Stimulated activated memory B cell treated with anti-CD40 and anti-IgM and Interleukin-4, amounts not matched to agents 10 μg/mL and 1 μg/mL and 100 μg/mL, for 72 hours (primary cell): ENCODE measurements around the gene SATB2.

Experiments used
- ATAC-seq: fragments of 150-1000 bp; cut with Tn5 transposase; 2 replicates; pipeline ENCODE4 v1.10.0; 2021
- H3K27ac Mint-ChIP-seq: one replicate; pipeline ENCODE4 v1.8.0; 2022; ENCODE audit warnings: mild to moderate bottlenecking, mixed read lengths
- H3K27me3 Mint-ChIP-seq: one replicate; pipeline ENCODE4 v1.8.0; 2022; ENCODE audit warnings: mixed read lengths
- H3K36me3 Mint-ChIP-seq: one replicate; pipeline ENCODE4 v1.8.0; 2022; ENCODE audit warnings: mixed read lengths
- H3K4me1 Mint-ChIP-seq: one replicate; pipeline ENCODE4 v1.8.0; 2022; ENCODE audit warnings: mixed read lengths
- H3K4me3 Mint-ChIP-seq: one replicate; pipeline ENCODE4 v1.8.0; 2022; ENCODE audit warnings: mild to moderate bottlenecking, moderate library complexity, mixed read lengths
- H3K9me3 Mint-ChIP-seq: one replicate; pipeline ENCODE4 v1.8.0; 2022; ENCODE audit warnings: mixed read lengths

SATB2 gene

DNA sequence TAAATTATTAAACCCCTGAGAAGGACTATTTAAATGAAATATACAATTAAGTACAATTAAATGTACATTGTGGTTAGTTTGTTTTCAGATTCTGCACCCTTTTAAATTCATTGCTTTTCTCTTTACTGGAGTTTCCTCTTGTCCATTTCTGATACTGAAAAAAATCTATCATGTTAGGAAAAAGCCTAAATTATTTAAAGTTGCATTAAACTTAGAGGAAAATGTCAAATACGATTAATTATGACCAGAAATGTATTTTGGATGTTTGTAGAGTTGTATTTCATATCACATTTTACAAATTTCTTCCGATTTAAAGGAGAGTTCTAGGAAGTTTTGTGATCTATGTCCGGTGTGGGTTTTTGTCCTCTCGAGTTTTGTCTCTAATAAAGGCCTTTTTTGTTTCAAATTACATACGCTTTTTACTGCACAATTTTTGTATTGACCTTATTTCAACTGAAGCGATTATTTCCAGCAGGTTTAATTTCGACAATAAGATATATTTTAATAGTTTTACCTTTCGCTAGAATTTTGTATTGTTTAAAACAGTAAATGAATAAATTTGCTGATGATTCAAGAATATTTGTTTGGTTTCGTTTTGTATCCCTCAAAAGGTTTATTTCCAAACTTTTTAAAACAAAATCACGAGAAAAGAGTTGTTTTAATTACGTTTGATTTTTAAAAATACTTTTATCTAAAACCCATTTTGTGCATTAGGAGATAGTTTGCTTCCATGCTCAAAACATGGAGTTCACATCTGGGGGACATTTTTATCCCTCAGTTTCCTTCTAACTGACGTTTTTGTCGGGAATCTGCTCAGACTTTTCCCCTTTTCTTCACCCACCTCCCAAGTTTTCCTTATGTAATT lies 3.3 kb upstream of the SATB2 start:
- Mint-ChIP-seq H3K9me3 (peaks cover 3% of the 10 kb centered on the region), H3K36me3 (peaks cover 5% of the 10 kb centered on the region), H3K4me3 (no peak overlapping the region), H3K27ac (no peak overlapping the region), H3K27me3 (peaks cover 78% of the 10 kb centered on the region), H3K4me1 (peaks cover 17% of the 10 kb centered on the region)
- ATAC-seq, result no peak

DNA sequence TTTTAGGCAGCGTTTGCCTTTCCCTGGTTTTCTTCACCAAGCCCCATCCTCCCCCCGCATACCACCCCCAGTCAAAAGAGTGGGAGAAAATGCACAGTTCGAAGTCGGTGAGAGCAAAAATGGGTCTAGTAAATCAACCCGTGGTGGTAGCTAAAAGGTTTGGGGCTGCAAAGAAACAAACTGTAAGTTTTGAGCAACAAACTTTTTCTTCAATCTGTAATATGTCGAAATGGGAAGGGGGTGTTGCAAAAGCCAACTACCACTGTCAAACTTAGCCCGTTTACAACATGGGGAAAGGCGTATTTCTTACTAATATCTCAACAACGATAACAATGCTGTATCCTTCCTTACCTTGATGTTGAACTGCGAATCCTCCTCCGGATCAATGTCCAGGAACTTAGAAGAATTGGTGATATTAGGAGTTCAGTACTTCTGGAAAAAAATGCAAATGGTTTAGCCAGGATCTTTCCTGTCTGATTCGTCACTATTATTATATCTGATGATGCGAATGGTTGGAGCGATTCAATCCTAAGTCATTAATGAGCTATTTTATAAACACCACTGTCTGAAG lies 2.4 kb upstream of the SATB2 start:
- ATAC-seq, result no peak
- peak overlapping the region; percentile 83 for H3K4me3 Mint-ChIP-seq
- H3K9me3 Mint-ChIP-seq, result peaks cover 3% of the 10 kb centered on the region
- H3K27me3 Mint-ChIP-seq, result peaks cover 78% of the 10 kb centered on the region
- H3K36me3 Mint-ChIP-seq, result peaks cover 4% of the 10 kb centered on the region
- peaks cover 22% of the 10 kb centered on the region for H3K4me1 Mint-ChIP-seq
- peak overlapping the region; percentile 72 for H3K27ac Mint-ChIP-seq

DNA sequence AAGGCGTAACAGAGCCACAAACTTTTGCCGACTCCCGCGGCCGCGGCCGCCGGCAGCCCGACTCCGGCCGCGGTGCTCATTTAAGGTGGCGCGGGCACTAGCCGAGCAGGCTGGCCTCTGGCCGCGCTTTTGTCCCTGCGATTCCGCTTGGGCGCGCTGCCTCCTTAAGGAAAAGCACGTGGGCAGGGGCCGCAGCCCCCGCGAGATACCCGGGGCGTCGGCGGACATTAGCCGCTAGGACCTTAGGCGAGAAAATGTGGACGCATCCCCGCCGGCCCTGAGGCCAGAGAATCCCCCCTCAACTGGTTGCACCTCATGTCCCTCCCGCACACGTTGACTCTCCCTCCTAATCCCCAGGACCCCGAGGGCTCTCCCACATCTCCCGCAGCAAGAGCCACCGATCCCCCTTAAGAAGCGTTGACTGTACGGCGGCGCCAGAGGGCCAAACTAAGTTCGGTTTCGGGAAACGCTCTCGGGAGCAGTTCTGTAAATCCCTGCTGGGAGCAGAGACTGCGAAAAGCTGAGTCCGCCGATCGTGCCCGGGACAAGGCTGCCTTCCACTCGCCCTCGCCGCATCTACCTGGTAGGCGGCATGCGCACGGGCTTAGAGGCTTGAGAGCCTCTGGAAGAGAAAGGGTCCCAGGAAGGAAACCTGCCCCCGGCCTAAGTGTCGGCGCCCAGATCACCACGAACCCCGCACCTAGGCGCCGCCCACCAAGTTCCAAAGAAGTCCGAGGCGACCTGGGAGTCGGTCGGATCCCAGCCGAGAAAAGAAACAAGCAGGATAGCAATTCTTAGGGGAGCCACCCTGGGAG lies 1.8 kb upstream of the SATB2 start:
- peak; percentile 70 for ATAC-seq
- H3K4me3 Mint-ChIP-seq, result peak overlapping the region; percentile 83
- H3K36me3 Mint-ChIP-seq, result no peaks in the 10 kb centered on the region
- peak overlapping the region; percentile 72 for H3K27ac Mint-ChIP-seq
- peaks cover 23% of the 10 kb centered on the region for H3K4me1 Mint-ChIP-seq
- H3K9me3 Mint-ChIP-seq, result no peaks in the 10 kb centered on the region
- peaks cover 75% of the 10 kb centered on the region for H3K27me3 Mint-ChIP-seq

- Mint-ChIP-seq H3K4me1 (peaks cover 23% of the 10 kb centered on the region), H3K36me3 (no peaks in the 10 kb centered on the region), H3K4me3 (peak overlapping the region; percentile 83), H3K27ac (peak overlapping the region; percentile 72), H3K27me3 (peaks cover 72% of the 10 kb centered on the region), H3K9me3 (no peaks in the 10 kb centered on the region)
- ATAC-seq, result peak; percentile 71
Observed at GRCh38 chr2:199458806-199459285, 1.1 kb upstream of the SATB2 start.

DNA sequence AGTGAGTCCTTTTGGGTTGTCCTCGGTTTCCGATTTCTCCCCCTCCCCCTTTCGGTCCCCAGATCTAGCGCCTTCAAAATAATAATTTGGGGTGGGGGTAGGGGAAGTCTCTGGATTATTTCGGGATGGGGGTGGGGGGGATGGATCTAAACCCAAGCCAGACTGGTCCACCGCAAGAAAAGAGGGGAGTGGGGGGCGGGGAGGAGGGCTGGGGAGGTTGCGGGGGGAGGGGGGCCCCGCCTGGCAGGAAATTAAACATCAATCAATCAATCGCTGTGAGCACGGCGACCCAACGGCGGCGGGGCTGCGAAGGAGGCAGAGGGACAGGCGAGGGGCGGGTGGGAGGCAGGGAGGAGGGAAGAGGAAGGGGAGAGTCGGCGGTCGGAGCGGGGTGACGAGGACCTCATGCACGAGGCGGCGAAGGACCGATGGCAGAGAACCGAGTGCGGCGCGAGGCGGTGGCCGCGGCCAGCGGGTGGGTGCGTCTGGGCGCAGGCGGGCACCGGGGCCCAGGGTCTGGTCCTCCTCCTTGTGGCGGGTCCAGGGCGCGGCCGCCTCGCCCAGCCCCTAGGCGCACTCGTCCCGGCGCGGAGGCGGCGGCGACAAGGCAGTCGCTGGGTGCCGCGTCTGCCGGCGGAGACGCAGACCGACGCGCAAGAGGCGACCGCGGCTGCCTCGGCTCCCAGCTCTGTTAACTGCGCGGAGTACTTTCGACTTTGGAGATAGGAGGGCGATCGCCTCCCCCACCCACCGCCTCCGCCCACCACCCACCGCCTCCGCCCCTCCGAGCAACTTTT lies 468 bp upstream of the SATB2 start:
- H3K27me3 Mint-ChIP-seq, result peaks cover 66% of the 10 kb centered on the region

DNA sequence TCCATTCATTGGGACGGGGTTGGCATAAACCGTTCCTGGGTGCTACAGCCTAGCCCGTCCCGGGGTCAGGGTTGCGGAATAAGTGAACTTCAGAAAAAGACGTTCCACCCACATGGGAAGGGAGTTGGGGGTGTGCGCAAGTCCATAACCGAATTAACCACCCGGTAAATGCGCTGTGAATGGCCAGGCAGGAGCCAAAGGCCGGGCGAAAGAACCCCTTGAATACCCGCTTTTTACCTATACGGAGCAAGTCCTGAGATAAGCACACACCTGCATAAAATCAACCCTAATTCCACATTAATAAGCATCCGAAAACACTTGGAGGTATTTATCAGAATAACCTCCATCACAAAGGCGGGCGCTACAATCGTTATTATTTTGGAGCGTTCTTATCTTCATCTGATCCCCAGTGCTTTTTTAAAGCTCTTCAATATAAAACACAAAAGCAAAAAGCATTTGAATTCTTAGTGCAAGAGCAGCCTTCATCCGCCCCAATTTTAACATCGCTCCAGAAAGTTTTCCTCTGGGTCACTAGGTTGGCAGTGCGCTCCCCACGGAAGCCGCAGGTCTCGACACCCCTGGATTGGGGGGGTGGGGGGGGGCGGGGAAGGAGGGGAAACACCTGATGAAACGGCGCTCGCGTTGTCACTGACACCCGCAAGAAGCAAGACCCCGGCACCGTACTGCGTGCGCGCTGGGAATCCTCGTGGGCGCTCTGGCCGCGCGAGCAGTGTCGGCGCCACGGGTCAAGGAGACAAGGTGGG lies 1.2 kb downstream of the SATB2 start:
- peak overlapping the region; percentile 66 for H3K4me3 Mint-ChIP-seq
- no peak for ATAC-seq
- no peak overlapping the region for H3K27ac Mint-ChIP-seq
- H3K9me3 Mint-ChIP-seq, result no peaks in the 10 kb centered on the region
- peaks cover 50% of the 10 kb centered on the region for H3K27me3 Mint-ChIP-seq
- H3K4me1 Mint-ChIP-seq, result peaks cover 23% of the 10 kb centered on the region
- H3K36me3 Mint-ChIP-seq, result no peaks in the 10 kb centered on the region

More for the DNA sequence above, 468 bp upstream of the SATB2 start:
- peak overlapping the region; percentile 83 for H3K4me3 Mint-ChIP-seq
- no peaks in the 10 kb centered on the region for H3K36me3 Mint-ChIP-seq
- H3K27ac Mint-ChIP-seq, result no peak overlapping the region
- peak; percentile 48 for ATAC-seq
- peaks cover 23% of the 10 kb centered on the region for H3K4me1 Mint-ChIP-seq
- no peaks in the 10 kb centered on the region for H3K9me3 Mint-ChIP-seq

DNA sequence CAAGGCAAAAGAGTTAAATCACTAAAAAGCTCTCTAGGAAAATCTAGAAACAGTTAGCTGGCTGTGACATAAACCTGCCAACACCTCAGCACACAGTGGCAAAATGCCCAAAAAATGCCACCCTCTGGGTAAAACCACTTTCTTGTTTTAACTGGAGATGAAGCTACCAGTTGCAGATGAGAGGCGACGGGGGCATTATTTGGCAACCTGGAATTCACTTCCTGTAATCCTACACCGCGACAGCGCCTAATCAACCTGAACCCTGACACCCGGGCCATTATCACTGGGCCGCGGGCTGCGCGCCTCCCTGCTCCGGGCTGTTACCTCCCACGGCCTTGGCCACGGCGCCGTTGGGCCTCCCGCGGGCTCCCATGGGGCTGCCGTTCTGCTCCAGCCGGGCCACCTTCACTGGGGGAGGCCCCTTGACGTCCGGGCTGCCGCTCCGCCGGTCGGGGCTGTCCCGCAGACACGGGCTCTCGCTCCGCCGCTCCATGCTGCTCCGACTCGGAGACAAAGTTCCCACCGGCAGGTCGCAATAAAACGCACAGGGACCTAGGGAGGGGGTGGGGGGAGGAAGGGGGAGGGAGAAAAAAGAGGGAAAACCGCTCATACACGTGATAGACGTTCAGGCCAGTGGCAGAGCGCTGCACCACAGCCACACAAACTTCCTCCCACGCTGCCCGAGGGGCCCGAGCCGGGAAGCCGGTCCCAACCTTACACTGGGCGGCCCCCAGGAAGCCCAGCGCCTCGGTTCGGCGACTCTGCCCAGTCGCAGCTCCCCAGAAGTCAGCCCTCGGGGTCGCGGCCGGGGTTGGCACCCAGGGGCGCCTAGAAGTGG lies 2.0 kb downstream of the SATB2 start:
- H3K4me1 Mint-ChIP-seq, result peaks cover 23% of the 10 kb centered on the region
- H3K4me3 Mint-ChIP-seq, result peak overlapping the region; percentile 39
- H3K27ac Mint-ChIP-seq, result no peak overlapping the region
- no peaks in the 10 kb centered on the region for H3K36me3 Mint-ChIP-seq
- peaks cover 42% of the 10 kb centered on the region for H3K27me3 Mint-ChIP-seq
- ATAC-seq, result peak; percentile 47
- H3K9me3 Mint-ChIP-seq, result no peaks in the 10 kb centered on the region

DNA sequence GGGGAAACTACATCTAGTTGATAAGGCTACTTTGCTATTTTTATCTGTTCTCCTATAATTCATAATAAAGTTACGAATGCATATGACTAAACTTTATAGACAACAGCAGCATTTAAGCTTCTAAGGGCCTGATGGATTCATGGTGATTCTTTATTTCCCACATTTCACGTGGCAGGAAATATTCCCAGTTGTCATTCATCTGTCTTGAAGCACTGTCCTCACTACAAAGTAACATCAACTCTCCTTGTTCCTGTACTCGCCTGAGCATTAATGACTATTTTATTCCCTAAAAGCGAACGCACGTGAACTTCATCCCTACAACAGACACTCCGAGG lies 2.6 kb downstream of the SATB2 start:
- ATAC-seq, result no peak
- H3K36me3 Mint-ChIP-seq, result no peaks in the 10 kb centered on the region
- H3K27ac Mint-ChIP-seq, result no peak overlapping the region
- H3K4me3 Mint-ChIP-seq, result no peak overlapping the region
- H3K9me3 Mint-ChIP-seq, result no peaks in the 10 kb centered on the region
- peaks cover 36% of the 10 kb centered on the region for H3K27me3 Mint-ChIP-seq
- H3K4me1 Mint-ChIP-seq, result peaks cover 21% of the 10 kb centered on the region

- Mint-ChIP-seq H3K4me1 (peaks cover 13% of the 10 kb centered on the region), H3K36me3 (no peaks in the 10 kb centered on the region), H3K27ac (no peak overlapping the region), H3K4me3 (no peak overlapping the region), H3K9me3 (no peaks in the 10 kb centered on the region), H3K27me3 (peaks cover 28% of the 10 kb centered on the region)
- ATAC-seq, result no peak
Observed at GRCh38 chr2:199452991-199453379, 4.8 kb downstream of the SATB2 start.

- Mint-ChIP-seq H3K9me3 (no peaks in the 10 kb centered on the region), H3K27me3 (peaks cover 24% of the 10 kb centered on the region), H3K4me3 (no peak overlapping the region), H3K36me3 (no peaks in the 10 kb centered on the region), H3K4me1 (peaks cover 10% of the 10 kb centered on the region), H3K27ac (no peak overlapping the region)
- no peak for ATAC-seq
Observed at GRCh38 chr2:199452260-199452990, 5.3 kb downstream of the SATB2 start.

GRCh38 chr2:199449956-199450355 lies 7.8 kb downstream of the SATB2 start:
- peaks cover 1% of the 10 kb centered on the region for H3K27me3 Mint-ChIP-seq
- no peaks in the 10 kb centered on the region for H3K36me3 Mint-ChIP-seq
- H3K27ac Mint-ChIP-seq, result no peak overlapping the region
- no peak overlapping the region for H3K4me3 Mint-ChIP-seq
- no peak for ATAC-seq
- no peaks in the 10 kb centered on the region for H3K9me3 Mint-ChIP-seq
- no peaks in the 10 kb centered on the region for H3K4me1 Mint-ChIP-seq

DNA sequence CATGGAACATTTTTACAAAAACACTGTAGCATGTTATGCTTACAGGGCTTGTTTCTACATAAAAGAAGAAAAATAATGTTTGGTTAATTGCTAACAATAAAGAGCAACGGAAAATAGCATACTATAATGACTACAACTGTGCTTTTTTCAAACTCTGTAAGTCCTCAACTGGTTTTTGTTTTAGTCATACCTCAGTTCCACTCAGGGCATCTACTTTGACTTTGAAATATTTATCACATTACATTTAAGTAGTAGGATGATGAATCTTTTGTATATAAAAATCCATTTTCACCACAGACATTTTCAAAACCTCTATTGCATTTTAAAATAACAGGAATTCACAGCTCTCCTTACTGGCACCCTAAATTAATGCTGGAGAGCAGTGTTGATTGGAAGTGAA lies 8.3 kb downstream of the SATB2 start:
- Mint-ChIP-seq H3K27ac (no peak overlapping the region), H3K27me3 (peaks cover 4% of the 10 kb centered on the region), H3K4me1 (no peaks in the 10 kb centered on the region), H3K36me3 (no peaks in the 10 kb centered on the region), H3K4me3 (no peak overlapping the region), H3K9me3 (no peaks in the 10 kb centered on the region)
- no peak for ATAC-seq

- H3K27me3 Mint-ChIP-seq, result peaks cover 9% of the 10 kb centered on the region
Observed at GRCh38 chr2:199446996-199447576, 10.7 kb downstream of the SATB2 start.

More at GRCh38 chr2:199446996-199447576, 10.7 kb downstream of the SATB2 start:
- ATAC-seq, result no peak
- Mint-ChIP-seq H3K4me3 (no peak overlapping the region), H3K9me3 (no peaks in the 10 kb centered on the region), H3K27ac (no peak overlapping the region), H3K4me1 (no peaks in the 10 kb centered on the region), H3K36me3 (no peaks in the 10 kb centered on the region)
